Brain microvascular endothelial cell (primary cell): ENCODE measurements around the gene TEDC2.

Source experiments
- DNase-seq: peaks from one replicate; pipeline ENCODE4 v3.0.0-alpha.2; 2020
- H3K27ac ChIP-seq: fragments of 250-450 bp; sonication (Bioruptor Pico); 2 replicates; pipeline ENCODE4 v1.5.1; 2020; ENCODE audit warnings: mild to moderate bottlenecking, moderate library complexity
- H3K27me3 ChIP-seq: fragments of 250-450 bp; sonication (Bioruptor Pico); replicated peaks from 2 replicates; pipeline ENCODE4 v1.5.1; 2020; ENCODE audit warnings: mild to moderate bottlenecking
- H3K36me3 ChIP-seq: fragments of 250-450 bp; sonication (Bioruptor Pico); replicated peaks from 2 replicates; pipeline ENCODE4 v1.5.1; 2020; ENCODE audit warnings: mild to moderate bottlenecking
- H3K4me3 ChIP-seq: 2 replicates; pipeline ENCODE4 v1.5.1; 2011; ENCODE audit warnings: low read depth, mild to moderate bottlenecking, control low read depth, low read length, moderate library complexity
- CTCF ChIP-seq: IDR thresholded peaks from 2 replicates; pipeline ENCODE4 v1.5.1; 2011; ENCODE audit warnings: low read depth, mild to moderate bottlenecking, moderate library complexity, low read length, control low read depth, inconsistent platforms; ENCODE audit errors: missing control alignments
- in situ Hi-C: cut with HindIII; loops from 2 replicates; pipeline ENCODE4 v1.10.0; 2017; ENCODE audit warnings: low sequenced_read_pairs, low pct_ligation_motif_present

TEDC2 gene

GRCh38 chr16:2486645-2487516 lies 27.0 kb downstream of the TEDC2 start:
- Histone ChIP-seq H3K27me3 (no peaks in the 10 kb centered on the region), H3K36me3 (no peaks in the 10 kb centered on the region), H3K27ac (no peak overlapping the region), H3K4me3 (no peak overlapping the region)
- in situ Hi-C loops = no loop called here
- peak; percentile 31 for TF ChIP-seq CTCF
- DNase-seq = no peak

- no peak for TF ChIP-seq CTCF
- H3K4me3 ChIP-seq = no peak overlapping the region
- no peaks in the 10 kb centered on the region for H3K27me3 ChIP-seq
- no peaks in the 10 kb centered on the region for H3K36me3 ChIP-seq
- in situ Hi-C loops = no loop called here
- H3K27ac ChIP-seq = no peak overlapping the region
- DNase-seq = no peak
Measured at GRCh38 chr16:2487517-2487842, 27.6 kb downstream of the TEDC2 start.

- no peak overlapping the region for H3K27ac ChIP-seq
- no peak for TF ChIP-seq CTCF
- DNase-seq = no peak
- in situ Hi-C loops = no loop called here
- no peaks in the 10 kb centered on the region for H3K36me3 ChIP-seq
- no peaks in the 10 kb centered on the region for H3K27me3 ChIP-seq
- no peak overlapping the region for H3K4me3 ChIP-seq
Measured at GRCh38 chr16:2487903-2488531, 28.1 kb downstream of the TEDC2 start.

GRCh38 chr16:2489581-2489980 lies 29.7 kb downstream of the TEDC2 start:
- Histone ChIP-seq H3K36me3 (no peaks in the 10 kb centered on the region), H3K27me3 (no peaks in the 10 kb centered on the region), H3K27ac (no peak overlapping the region), H3K4me3 (no peak overlapping the region)
- TF ChIP-seq CTCF = no peak
- in situ Hi-C loops = no loop called here
- no peak for DNase-seq

GRCh38 chr16:2490190-2491105 lies 30.5 kb downstream of the TEDC2 start:
- no peak overlapping the region for H3K4me3 ChIP-seq
- no peaks in the 10 kb centered on the region for H3K27me3 ChIP-seq
- no peak overlapping the region for H3K27ac ChIP-seq
- in situ Hi-C loops = no loop called here
- no peak for DNase-seq
- H3K36me3 ChIP-seq = no peaks in the 10 kb centered on the region
- no peak for TF ChIP-seq CTCF
